ENCODE results near the gene ZDHHC11B.

The ZDHHC11B gene

DNA sequence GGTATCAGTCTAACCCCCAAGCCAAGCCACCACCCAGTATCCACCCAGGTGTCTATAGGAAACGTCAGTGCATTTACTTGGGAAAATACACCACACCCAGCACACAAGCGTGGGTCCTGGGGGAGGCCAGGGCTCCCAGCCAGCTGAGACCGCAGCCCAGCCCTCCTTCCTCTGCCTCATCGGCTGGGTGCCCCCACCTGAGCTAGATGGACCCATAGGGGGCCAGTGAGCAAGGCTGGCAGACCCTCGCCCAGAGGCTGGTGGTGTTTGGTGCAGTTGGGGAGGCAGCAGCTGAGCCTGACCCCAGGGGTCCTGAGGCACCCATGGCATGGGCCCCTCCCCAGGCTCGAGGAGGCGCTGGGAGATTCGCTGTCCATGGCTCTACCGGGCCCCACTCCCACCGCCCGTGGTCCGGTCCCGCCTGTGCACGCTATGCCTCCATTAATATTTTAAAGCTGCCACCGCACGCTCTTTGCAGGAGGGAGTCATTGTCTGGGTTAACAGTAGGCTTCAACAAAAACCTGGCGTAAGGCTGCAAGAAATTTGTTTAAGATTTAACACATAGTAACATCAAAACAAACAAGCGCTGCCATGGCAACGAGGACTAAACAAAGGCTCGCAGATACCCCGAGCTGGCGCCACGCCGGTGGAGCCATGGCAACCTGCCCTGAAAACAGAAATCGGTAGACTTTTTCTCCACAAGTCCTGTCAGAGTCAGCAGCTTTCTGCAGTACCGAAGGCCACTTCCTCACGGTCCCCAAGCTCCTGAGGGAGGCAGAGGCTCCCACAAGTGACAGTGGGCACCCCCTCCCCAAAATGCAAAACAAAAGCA, 112.0 kb downstream of the ZDHHC11B start:
- DNase-seq (ENCODE audit: low read depth, low spot score) = peak; percentile 87
- no peak overlapping the region for H3K4me3 ChIP-seq (ENCODE audit: low read depth, low read length)

DNA sequence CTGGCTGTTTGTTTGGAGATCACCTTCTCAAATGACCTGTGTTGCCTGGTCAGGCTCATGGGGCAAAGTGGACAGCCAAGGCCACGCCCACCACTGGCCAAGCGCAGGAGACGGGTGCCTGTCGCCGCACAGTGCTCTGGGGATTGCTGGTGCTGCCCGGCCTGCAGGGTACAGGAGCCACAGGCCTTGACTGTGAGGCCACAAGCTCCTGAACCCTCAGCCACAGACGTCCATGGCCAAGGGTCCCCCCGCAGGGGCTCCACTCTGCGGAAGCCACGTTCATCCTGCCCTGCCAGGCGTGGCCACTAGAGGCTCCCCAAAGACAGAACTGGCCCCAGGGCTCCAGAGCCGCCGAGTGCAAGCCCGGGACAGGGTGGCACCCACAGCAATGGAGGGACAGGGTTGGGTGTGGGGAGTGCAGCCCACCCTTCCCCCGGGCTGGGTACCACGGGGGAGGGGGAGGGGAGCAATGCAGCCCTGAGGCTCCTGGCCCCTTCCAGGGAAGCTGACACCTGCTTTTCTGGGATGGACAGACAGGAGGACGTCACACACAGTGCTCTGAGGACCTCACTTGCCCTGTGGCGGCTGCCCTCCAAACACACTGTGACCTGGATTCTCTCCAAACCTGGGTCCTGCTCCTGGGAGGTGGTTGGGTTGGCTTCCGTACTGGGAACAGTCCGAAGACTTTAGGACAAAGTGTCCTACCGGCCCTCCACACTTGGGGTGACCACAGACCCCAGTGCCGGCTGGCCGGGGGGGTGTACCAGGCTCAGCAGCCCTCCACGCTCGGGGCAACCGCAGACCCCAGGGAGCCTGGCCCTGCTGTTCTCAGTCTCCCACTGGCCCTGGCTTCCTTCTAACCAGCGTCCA, 112.8 kb downstream of the ZDHHC11B start:
- TF ChIP-seq, protein P1, sequence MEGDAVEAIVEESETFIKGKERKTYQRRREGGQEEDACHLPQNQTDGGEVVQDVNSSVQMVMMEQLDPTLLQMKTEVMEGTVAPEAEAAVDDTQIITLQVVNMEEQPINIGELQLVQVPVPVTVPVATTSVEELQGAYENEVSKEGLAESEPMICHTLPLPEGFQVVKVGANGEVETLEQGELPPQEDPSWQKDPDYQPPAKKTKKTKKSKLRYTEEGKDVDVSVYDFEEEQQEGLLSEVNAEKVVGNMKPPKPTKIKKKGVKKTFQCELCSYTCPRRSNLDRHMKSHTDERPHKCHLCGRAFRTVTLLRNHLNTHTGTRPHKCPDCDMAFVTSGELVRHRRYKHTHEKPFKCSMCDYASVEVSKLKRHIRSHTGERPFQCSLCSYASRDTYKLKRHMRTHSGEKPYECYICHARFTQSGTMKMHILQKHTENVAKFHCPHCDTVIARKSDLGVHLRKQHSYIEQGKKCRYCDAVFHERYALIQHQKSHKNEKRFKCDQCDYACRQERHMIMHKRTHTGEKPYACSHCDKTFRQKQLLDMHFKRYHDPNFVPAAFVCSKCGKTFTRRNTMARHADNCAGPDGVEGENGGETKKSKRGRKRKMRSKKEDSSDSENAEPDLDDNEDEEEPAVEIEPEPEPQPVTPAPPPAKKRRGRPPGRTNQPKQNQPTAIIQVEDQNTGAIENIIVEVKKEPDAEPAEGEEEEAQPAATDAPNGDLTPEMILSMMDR (IDR thresholded peaks at IDR 0.05; ENCODE audit: low read depth, low read length) = peak; percentile 96

More for the DNA sequence above, 112.0 kb downstream of the ZDHHC11B start:
- in situ Hi-C loops (cut with HindIII; ENCODE audit: low sequenced_read_pairs) = no loop called here
- TF ChIP-seq, protein P1 (IDR thresholded peaks at IDR 0.05; ENCODE audit: low read depth, low read length) = no peak

DNA sequence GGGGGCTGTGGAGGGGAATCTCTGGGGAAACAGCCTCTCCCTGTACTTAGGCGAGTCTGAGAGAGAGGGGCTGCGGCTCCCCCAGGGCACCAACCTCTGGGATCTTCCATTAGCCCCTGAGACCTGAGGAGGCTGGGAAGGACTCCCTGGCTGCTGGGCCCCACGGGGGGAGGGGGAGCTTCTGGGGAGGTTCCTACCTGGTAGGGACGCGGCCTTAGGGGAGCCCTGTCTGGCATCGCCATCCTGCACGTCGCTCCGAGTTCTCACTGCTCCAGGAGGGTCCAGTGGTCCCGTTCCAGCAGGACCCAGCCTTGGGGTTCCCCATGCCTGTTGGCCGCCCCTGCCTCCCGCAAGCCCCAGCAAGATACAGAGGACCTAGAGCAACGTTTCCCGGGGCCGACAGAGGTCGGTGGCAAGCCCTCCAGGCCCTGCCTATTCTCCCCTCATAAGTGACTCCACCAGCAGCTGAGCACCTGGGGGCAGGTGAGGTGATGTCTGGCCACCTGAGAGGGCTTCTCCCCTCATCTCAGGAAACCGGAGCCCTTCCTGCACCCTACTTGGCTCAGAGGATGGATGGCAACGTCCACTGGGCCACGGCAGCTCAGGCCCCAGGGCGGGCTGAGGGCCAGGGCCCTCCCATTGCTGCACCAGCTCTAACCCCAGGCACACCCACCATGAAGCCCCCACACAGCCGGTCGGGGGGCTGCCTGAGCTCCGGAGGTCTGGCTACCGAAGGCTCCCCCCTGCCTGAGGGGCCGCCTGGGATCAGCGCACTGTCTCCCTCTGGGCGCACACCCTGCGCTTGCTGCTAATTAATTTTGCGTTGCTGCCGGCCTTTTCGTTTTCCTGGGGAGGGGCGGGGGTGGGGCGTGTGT, 113.9 kb downstream of the ZDHHC11B start:
- DNase-seq (ENCODE audit: low read depth, low spot score) = no peak
- in situ Hi-C loops (cut with HindIII; ENCODE audit: low sequenced_read_pairs) = no loop called here
- TF ChIP-seq, protein P1 (IDR thresholded peaks at IDR 0.05; ENCODE audit: low read depth, low read length) = no peak
- no peak overlapping the region for H3K4me3 ChIP-seq (ENCODE audit: low read depth, low read length)

More for the DNA sequence above, 112.8 kb downstream of the ZDHHC11B start:
- peak; percentile 53 for DNase-seq (ENCODE audit: low read depth, low spot score)
- H3K4me3 ChIP-seq (ENCODE audit: low read depth, low read length) = no peak overlapping the region
- in situ Hi-C loops (cut with HindIII; ENCODE audit: low sequenced_read_pairs) = no loop called here

DNA sequence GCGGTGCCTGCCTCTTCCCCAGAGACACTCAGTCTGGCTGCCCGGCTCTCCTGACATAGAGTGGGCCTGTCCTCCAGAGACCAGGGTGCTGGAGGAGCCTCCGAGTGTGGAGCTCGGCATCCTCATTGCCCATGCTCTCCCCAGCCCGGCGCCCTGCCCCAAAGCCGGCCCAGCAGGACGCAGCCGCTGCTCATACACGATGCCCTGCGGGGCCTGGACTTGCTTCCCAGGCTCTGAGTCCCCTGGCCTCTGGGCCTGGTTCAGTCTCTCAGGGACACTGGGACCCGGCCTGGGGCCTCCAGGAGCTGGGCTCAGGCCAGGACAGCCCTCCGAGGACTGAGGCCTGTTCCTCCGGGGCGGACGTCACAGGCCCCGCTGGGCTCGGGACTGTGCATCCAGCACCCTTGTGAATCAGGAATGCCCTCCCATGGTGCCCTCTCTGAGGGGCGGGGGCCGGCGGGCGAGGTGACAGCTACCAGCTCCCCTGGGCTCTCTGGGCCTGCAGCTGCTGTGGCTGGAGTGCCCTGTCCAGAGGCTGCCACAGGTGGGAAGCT, 114.6 kb downstream of the ZDHHC11B start:
- in situ Hi-C loops (cut with HindIII; ENCODE audit: low sequenced_read_pairs) = no loop called here
- TF ChIP-seq, protein P1 (IDR thresholded peaks at IDR 0.05; ENCODE audit: low read depth, low read length) = no peak
- no peak for DNase-seq (ENCODE audit: low read depth, low spot score)

DNA sequence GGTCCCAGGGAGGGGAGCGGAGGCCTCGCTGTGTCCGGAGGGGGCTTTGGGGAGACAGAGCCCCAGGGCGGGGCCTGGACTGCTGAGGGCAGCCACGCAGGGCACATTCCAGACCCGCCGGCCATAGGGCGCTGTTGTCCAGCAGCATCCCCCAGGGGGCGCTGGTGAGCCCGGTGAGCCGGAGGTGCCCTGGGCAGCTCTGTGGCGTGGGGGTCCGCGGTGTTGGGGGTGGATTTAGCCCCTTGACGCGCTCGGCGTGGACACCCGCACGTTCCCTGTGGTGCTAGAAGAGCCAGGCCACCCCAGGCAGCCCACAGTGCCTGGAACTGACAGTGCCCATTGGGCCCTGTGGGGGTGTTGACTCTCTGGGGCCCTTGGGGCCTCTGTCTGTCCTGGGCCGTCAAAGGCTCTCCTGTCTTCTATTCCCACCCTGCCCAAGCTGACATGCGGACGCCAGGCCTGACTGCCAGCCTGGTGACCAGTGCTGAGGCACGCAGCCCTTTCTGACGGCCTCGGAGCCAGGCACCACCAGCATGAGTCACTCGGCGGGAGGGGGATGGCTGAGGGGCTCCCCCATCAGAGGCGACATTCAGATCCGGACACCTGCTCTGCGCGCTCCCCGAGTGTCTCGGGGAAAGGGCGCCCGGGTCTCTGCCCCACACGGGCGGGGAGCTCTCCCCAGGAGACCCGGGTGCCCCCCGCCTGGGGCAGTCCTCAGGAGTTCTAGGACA, 115.3 kb downstream of the ZDHHC11B start:
- no peak for DNase-seq (ENCODE audit: low read depth, low spot score)
- TF ChIP-seq, protein P1 (IDR thresholded peaks at IDR 0.05; ENCODE audit: low read depth, low read length) = peak; percentile 75
- in situ Hi-C loops (cut with HindIII; ENCODE audit: low sequenced_read_pairs) = no loop called here

More for the DNA sequence above, 114.6 kb downstream of the ZDHHC11B start:
- no peak overlapping the region for H3K4me3 ChIP-seq (ENCODE audit: low read depth, low read length)

More for the DNA sequence above, 115.3 kb downstream of the ZDHHC11B start:
- no peak overlapping the region for H3K4me3 ChIP-seq (ENCODE audit: low read depth, low read length)

All from astrocyte of the spinal cord (primary cell).